GM23338 (cell line): Measurements from ENCODE around the gene SLC37A3. TPM values are rescaled to one million over a fixed set of nuclear protein-coding genes. Genes with fewer than 3 reads are reported as not detected.
A peak's percentile ranks its signal among the peaks of the same experiment; 100 is the strongest.

Source experiments
- ATAC-seq: fragments of 200-7000 bp; cut with Tn5 transposase; 3 replicates; pipeline ENCODE4 v1.9.1; 2020
- DNase-seq: peaks from one replicate; pipeline ENCODE4 v3.0.0-alpha.2; 2015; ENCODE audit warnings: low spot score
- H2AFZ ChIP-seq: fragments of 200-600 bp; sonication (generic); 2 replicates; pipeline ENCODE4 v1.8.0; 2016; ENCODE audit warnings: antibody characterized with exemption, mild to moderate bottlenecking, moderate library complexity
- H3F3A ChIP-seq: fragments of 200-600 bp; sonication (generic); replicated peaks from 2 replicates; pipeline ENCODE4 v1.8.0; 2017; ENCODE audit warnings: antibody characterized with exemption, mixed run types, low read depth
- H3K27ac ChIP-seq: fragments of 200-600 bp; sonication (generic); 2 replicates; pipeline ENCODE4 v1.6.1; 2016; ENCODE audit warnings: low read depth
- H3K27me3 ChIP-seq: fragments of 200-600 bp; sonication (generic); 2 replicates; pipeline ENCODE4 v1.8.0; 2016; ENCODE audit warnings: mild to moderate bottlenecking, mixed run types, moderate library complexity; ENCODE audit not compliant: insufficient read depth
- H3K36me3 ChIP-seq: fragments of 200-600 bp; sonication (generic); 2 replicates; pipeline ENCODE4 v1.8.0; 2016; ENCODE audit warnings: mild to moderate bottlenecking; ENCODE audit not compliant: insufficient read depth
- H3K4me1 ChIP-seq: fragments of 200-600 bp; sonication (generic); 2 replicates; pipeline ENCODE4 v1.8.0; 2016; ENCODE audit warnings: mild to moderate bottlenecking, moderate library complexity; ENCODE audit not compliant: insufficient read depth
- H3K4me2 ChIP-seq: fragments of 200-600 bp; sonication (generic); 2 replicates; pipeline ENCODE4 v1.7.1; 2017; ENCODE audit warnings: mixed run types
- H3K4me3 ChIP-seq: fragments of 200-600 bp; sonication (generic); 2 replicates; pipeline ENCODE4 v1.6.1; 2016; ENCODE audit warnings: mixed run types
- H3K79me2 ChIP-seq: fragments of 200-600 bp; sonication (generic); replicated peaks from 2 replicates; pipeline ENCODE4 v1.8.0; 2017; ENCODE audit warnings: mild to moderate bottlenecking; ENCODE audit not compliant: insufficient read depth
- H3K9me2 ChIP-seq: fragments of 200-600 bp; sonication (generic); 2 replicates; pipeline ENCODE4 v1.8.0; 2017; ENCODE audit not compliant: insufficient read depth
- H4K20me1 ChIP-seq: fragments of 200-600 bp; sonication (generic); replicated peaks from 2 replicates; pipeline ENCODE4 v1.8.0; 2017; ENCODE audit warnings: mild to moderate bottlenecking; ENCODE audit not compliant: insufficient read depth
- H3K27ac Mint-ChIP-seq: 2 replicates; pipeline ENCODE4 v1.8.0; 2020; ENCODE audit warnings: inconsistent platforms, mild to moderate bottlenecking, moderate library complexity, mixed read lengths
- H3K27me3 Mint-ChIP-seq: 3 replicates; pipeline ENCODE4 v1.8.0; 2022; ENCODE audit warnings: low read depth, mild to moderate bottlenecking, moderate library complexity, mixed read lengths, inconsistent platforms; ENCODE audit not compliant: insufficient read depth, poor library complexity
- H3K36me3 Mint-ChIP-seq: 3 replicates; pipeline ENCODE4 v1.8.0; 2021; ENCODE audit warnings: low read depth, mild to moderate bottlenecking, inconsistent platforms, moderate library complexity, mixed read lengths
- H3K4me1 Mint-ChIP-seq: 3 replicates; pipeline ENCODE4 v1.8.0; 2020; ENCODE audit warnings: mild to moderate bottlenecking, inconsistent platforms, mixed read lengths
- H3K4me3 Mint-ChIP-seq: 3 replicates; pipeline ENCODE4 v1.8.0; 2021; ENCODE audit warnings: moderate library complexity, mild to moderate bottlenecking, inconsistent platforms, mixed read lengths
- H3K9me3 Mint-ChIP-seq: 3 replicates; pipeline ENCODE4 v1.8.0; 2020; ENCODE audit warnings: moderate library complexity, mild to moderate bottlenecking, inconsistent platforms, mixed read lengths
- CREB1 ChIP-seq: fragments of 250-450 bp; sonication (Bioruptor Pico); IDR thresholded peaks from 2 replicates; pipeline ENCODE4 v1.5.0; 2020; ENCODE audit warnings: low read depth, mild to moderate bottlenecking, moderate library complexity
- NANOG ChIP-seq: IDR thresholded peaks from 2 replicates; pipeline ENCODE4 v1.6.1; 2016; ENCODE audit warnings: antibody characterized with exemption, borderline replicate concordance
- STAT1 ChIP-seq: IDR thresholded peaks from one replicate; pipeline ENCODE4 v1.6.1; 2016; ENCODE audit warnings: antibody characterized with exemption; ENCODE audit not compliant: unreplicated experiment
- ZNF114 ChIP-seq: fragments of 250-450 bp; sonication (Bioruptor Pico); IDR thresholded peaks from 2 replicates; pipeline ENCODE4 v1.5.0; 2020; ENCODE audit warnings: mild to moderate bottlenecking, moderate library complexity
- ZNF331 ChIP-seq: fragments of 250-450 bp; sonication (Bioruptor Pico); IDR thresholded peaks from 2 replicates; pipeline ENCODE4 v1.5.0; 2020; ENCODE audit warnings: low read depth, mild to moderate bottlenecking, moderate library complexity
- polyA plus RNA-seq: library from polyadenylated mRNA; unstranded; fragments of >200 nt; fragmentation: Nextera tagmentation; extraction: Ambion mirVana; gene quantifications from 2 replicates; pipeline ENCODE4 v1.2.1, GENCODE V29; 2016
- total RNA-seq: library from RNA; depleted of rRNA; stranded (reverse); fragments of >200 nt; shearing (Covaris generic); gene quantifications from 2 replicates; pipeline ENCODE4 v1.2.3, GENCODE V29; 2014
- TF ChIP-seq, protein P1 (sequence below), 2 experiments: fragments of 200-600 bp in 1 of 2; sonication (generic) in 1 of 2; conservative IDR thresholded peaks; 2 replicates each; pipeline versions ENCODE4 v1.5.1 to v1.6.1; 2016 to 2017; ENCODE audit warnings: antibody characterized with exemption in 2 of 2, low read depth in 2 of 2, mild to moderate bottlenecking in 2 of 2, moderate library complexity in 1 of 2
- TF ChIP-seq, protein P2 (sequence below): IDR thresholded peaks from 2 replicates; pipeline ENCODE4 v1.6.1; 2016; ENCODE audit warnings: antibody characterized with exemption
- TF ChIP-seq, protein P3 (sequence below): fragments of 250-450 bp; sonication (Bioruptor Pico); IDR thresholded peaks from 2 replicates; pipeline ENCODE4 v1.5.0; 2020; ENCODE audit warnings: mild to moderate bottlenecking, moderate library complexity
- TF ChIP-seq, protein P4 (sequence below): IDR thresholded peaks from one replicate; pipeline ENCODE4 v1.6.1; 2018; ENCODE audit warnings: antibody characterized with exemption; ENCODE audit not compliant: unreplicated experiment

The SLC37A3 gene
- total and polyA plus RNA-seq, 2 experiments from 2014 or later: 35.6 to 86.2 TPM

DNA sequence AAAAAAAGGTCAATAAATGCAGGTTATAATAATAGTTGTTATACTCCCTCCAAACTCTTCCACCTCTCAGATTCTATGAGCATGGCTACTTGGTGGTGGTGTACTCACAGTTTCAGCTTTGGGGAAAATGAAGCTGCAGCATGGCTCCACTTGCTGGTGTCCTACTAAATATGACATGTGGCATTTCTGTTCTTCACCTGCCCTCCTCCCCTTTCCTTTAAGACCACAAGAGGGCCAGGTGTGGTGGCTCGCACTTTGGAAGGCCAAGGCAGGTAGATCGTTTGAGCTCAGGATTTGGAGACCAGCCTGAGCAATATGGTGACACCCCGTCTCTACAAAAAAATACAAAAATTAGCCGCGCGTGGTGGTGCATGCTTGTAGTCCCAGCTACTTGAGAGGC, 101.1 kb downstream of the SLC37A3 start:
- H3K4me3 ChIP-seq: no peak overlapping the region
- H3K4me1 ChIP-seq: no peaks in the 10 kb centered on the region
- Mint-ChIP-seq H3K4me3 (no peak overlapping the region), H3K27me3 (no peaks in the 10 kb centered on the region), H3K27ac (no peak overlapping the region), H3K4me1 (no peaks in the 10 kb centered on the region), H3K9me3 (no peaks in the 10 kb centered on the region), H3K36me3 (no peaks in the 10 kb centered on the region)
- H2AFZ ChIP-seq: no peak overlapping the region
- H3K79me2 ChIP-seq: no peaks in the 10 kb centered on the region
- no peaks in the 10 kb centered on the region for H3K36me3 ChIP-seq
- H3K27me3 ChIP-seq: no peaks in the 10 kb centered on the region
- H3K4me2 ChIP-seq: no peak overlapping the region
- no peaks in the 10 kb centered on the region for H4K20me1 ChIP-seq
- DNase-seq: peak; percentile 56
- no peak overlapping the region for H3K27ac ChIP-seq
- no peaks in the 10 kb centered on the region for H3F3A ChIP-seq
- ATAC-seq: peak; percentile 43
- H3K9me2 ChIP-seq: no peaks in the 10 kb centered on the region
- no peak for TF ChIP-seq CREB1 (CRISPR knock-in tag)
- TF ChIP-seq, protein P1, sequence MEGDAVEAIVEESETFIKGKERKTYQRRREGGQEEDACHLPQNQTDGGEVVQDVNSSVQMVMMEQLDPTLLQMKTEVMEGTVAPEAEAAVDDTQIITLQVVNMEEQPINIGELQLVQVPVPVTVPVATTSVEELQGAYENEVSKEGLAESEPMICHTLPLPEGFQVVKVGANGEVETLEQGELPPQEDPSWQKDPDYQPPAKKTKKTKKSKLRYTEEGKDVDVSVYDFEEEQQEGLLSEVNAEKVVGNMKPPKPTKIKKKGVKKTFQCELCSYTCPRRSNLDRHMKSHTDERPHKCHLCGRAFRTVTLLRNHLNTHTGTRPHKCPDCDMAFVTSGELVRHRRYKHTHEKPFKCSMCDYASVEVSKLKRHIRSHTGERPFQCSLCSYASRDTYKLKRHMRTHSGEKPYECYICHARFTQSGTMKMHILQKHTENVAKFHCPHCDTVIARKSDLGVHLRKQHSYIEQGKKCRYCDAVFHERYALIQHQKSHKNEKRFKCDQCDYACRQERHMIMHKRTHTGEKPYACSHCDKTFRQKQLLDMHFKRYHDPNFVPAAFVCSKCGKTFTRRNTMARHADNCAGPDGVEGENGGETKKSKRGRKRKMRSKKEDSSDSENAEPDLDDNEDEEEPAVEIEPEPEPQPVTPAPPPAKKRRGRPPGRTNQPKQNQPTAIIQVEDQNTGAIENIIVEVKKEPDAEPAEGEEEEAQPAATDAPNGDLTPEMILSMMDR (conservative IDR thresholded peaks at IDR 0.05; ENCODE audit: low read depth in 2 of 2): peak; percentile 46

DNA sequence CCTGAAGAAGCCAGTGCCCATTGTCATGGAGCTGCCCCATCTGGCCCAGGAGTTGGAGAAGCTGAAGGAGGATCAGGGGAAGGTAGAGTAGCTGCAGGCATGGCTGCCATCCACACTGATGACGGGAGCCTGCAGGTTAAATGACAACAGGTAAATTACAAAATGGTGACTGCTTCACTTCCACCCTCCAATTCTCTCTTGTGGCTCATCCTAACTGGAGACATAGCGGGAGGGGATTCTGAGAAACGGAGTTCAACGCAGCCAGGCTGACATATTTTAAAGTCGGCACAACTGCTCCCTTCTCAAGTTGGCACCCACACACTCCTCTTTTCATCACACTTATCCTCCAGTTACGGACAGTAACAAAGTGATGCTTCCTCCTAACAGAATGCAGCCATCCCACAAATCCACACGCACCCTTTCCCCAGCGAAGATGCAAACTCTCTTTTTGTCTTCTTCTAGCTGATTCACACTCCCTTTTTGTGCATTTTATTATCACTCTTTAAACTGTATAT, 103.0 kb downstream of the SLC37A3 start:
- no peaks in the 10 kb centered on the region for H3F3A ChIP-seq
- Mint-ChIP-seq H3K4me1 (no peaks in the 10 kb centered on the region), H3K9me3 (no peaks in the 10 kb centered on the region), H3K27me3 (no peaks in the 10 kb centered on the region), H3K4me3 (no peak overlapping the region), H3K36me3 (no peaks in the 10 kb centered on the region), H3K27ac (no peak overlapping the region)
- no peak overlapping the region for H3K27ac ChIP-seq
- ATAC-seq (no peak), DNase-seq (no peak)
- no peaks in the 10 kb centered on the region for H3K4me1 ChIP-seq
- H3K79me2 ChIP-seq: no peaks in the 10 kb centered on the region
- H3K4me3 ChIP-seq: no peak overlapping the region
- no peak overlapping the region for H2AFZ ChIP-seq
- no peaks in the 10 kb centered on the region for H3K27me3 ChIP-seq
- H3K9me2 ChIP-seq: no peaks in the 10 kb centered on the region
- no peaks in the 10 kb centered on the region for H3K36me3 ChIP-seq
- H4K20me1 ChIP-seq: no peaks in the 10 kb centered on the region
- H3K4me2 ChIP-seq: no peak overlapping the region
- no peak for TF ChIP-seq STAT1
- no peak for TF ChIP-seq ZNF114 (CRISPR knock-in tag)
- no peak for TF ChIP-seq NANOG
- TF ChIP-seq, protein P2, sequence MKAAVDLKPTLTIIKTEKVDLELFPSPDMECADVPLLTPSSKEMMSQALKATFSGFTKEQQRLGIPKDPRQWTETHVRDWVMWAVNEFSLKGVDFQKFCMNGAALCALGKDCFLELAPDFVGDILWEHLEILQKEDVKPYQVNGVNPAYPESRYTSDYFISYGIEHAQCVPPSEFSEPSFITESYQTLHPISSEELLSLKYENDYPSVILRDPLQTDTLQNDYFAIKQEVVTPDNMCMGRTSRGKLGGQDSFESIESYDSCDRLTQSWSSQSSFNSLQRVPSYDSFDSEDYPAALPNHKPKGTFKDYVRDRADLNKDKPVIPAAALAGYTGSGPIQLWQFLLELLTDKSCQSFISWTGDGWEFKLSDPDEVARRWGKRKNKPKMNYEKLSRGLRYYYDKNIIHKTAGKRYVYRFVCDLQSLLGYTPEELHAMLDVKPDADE: no peak
- no peak for TF ChIP-seq ZNF331 (CRISPR knock-in tag)
- TF ChIP-seq, protein P3, sequence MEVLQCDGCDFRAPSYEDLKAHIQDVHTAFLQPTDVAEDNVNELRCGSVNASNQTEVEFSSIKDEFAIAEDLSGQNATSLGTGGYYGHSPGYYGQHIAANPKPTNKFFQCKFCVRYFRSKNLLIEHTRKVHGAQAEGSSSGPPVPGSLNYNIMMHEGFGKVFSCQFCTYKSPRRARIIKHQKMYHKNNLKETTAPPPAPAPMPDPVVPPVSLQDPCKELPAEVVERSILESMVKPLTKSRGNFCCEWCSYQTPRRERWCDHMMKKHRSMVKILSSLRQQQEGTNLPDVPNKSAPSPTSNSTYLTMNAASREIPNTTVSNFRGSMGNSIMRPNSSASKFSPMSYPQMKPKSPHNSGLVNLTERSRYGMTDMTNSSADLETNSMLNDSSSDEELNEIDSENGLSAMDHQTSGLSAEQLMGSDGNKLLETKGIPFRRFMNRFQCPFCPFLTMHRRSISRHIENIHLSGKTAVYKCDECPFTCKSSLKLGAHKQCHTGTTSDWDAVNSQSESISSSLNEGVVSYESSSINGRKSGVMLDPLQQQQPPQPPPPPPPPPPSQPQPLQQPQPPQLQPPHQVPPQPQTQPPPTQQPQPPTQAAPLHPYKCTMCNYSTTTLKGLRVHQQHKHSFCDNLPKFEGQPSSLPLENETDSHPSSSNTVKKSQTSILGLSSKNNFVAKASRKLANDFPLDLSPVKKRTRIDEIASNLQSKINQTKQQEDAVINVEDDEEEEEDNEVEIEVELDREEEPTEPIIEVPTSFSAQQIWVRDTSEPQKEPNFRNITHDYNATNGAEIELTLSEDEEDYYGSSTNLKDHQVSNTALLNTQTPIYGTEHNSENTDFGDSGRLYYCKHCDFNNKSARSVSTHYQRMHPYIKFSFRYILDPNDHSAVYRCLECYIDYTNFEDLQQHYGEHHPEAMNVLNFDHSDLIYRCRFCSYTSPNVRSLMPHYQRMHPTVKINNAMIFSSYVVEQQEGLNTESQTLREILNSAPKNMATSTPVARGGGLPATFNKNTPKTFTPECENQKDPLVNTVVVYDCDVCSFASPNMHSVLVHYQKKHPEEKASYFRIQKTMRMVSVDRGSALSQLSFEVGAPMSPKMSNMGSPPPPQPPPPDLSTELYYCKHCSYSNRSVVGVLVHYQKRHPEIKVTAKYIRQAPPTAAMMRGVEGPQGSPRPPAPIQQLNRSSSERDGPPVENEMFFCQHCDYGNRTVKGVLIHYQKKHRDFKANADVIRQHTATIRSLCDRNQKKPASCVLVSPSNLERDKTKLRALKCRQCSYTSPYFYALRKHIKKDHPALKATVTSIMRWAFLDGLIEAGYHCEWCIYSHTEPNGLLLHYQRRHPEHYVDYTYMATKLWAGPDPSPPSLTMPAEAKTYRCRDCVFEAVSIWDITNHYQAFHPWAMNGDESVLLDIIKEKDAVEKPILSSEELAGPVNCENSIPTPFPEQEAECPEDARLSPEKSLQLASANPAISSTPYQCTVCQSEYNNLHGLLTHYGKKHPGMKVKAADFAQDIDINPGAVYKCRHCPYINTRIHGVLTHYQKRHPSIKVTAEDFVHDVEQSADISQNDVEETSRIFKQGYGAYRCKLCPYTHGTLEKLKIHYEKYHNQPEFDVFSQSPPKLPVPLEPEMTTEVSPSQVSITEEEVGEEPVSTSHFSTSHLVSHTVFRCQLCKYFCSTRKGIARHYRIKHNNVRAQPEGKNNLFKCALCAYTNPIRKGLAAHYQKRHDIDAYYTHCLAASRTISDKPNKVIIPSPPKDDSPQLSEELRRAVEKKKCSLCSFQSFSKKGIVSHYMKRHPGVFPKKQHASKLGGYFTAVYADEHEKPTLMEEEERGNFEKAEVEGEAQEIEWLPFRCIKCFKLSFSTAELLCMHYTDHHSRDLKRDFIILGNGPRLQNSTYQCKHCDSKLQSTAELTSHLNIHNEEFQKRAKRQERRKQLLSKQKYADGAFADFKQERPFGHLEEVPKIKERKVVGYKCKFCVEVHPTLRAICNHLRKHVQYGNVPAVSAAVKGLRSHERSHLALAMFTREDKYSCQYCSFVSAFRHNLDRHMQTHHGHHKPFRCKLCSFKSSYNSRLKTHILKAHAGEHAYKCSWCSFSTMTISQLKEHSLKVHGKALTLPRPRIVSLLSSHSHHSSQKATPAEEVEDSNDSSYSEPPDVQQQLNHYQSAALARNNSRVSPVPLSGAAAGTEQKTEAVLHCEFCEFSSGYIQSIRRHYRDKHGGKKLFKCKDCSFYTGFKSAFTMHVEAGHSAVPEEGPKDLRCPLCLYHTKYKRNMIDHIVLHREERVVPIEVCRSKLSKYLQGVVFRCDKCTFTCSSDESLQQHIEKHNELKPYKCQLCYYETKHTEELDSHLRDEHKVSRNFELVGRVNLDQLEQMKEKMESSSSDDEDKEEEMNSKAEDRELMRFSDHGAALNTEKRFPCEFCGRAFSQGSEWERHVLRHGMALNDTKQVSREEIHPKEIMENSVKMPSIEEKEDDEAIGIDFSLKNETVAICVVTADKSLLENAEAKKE: no peak
- TF ChIP-seq, protein P4, sequence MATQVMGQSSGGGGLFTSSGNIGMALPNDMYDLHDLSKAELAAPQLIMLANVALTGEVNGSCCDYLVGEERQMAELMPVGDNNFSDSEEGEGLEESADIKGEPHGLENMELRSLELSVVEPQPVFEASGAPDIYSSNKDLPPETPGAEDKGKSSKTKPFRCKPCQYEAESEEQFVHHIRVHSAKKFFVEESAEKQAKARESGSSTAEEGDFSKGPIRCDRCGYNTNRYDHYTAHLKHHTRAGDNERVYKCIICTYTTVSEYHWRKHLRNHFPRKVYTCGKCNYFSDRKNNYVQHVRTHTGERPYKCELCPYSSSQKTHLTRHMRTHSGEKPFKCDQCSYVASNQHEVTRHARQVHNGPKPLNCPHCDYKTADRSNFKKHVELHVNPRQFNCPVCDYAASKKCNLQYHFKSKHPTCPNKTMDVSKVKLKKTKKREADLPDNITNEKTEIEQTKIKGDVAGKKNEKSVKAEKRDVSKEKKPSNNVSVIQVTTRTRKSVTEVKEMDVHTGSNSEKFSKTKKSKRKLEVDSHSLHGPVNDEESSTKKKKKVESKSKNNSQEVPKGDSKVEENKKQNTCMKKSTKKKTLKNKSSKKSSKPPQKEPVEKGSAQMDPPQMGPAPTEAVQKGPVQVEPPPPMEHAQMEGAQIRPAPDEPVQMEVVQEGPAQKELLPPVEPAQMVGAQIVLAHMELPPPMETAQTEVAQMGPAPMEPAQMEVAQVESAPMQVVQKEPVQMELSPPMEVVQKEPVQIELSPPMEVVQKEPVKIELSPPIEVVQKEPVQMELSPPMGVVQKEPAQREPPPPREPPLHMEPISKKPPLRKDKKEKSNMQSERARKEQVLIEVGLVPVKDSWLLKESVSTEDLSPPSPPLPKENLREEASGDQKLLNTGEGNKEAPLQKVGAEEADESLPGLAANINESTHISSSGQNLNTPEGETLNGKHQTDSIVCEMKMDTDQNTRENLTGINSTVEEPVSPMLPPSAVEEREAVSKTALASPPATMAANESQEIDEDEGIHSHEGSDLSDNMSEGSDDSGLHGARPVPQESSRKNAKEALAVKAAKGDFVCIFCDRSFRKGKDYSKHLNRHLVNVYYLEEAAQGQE: no peak
